ENCODE results near the gene EMC8. TPM values are rescaled to one million over a fixed set of nuclear protein-coding genes. Genes with fewer than 3 reads are reported as not detected.

EMC8 gene
- total RNA-seq, 1 donor from 2014 or later: 26.3 TPM

DNA sequence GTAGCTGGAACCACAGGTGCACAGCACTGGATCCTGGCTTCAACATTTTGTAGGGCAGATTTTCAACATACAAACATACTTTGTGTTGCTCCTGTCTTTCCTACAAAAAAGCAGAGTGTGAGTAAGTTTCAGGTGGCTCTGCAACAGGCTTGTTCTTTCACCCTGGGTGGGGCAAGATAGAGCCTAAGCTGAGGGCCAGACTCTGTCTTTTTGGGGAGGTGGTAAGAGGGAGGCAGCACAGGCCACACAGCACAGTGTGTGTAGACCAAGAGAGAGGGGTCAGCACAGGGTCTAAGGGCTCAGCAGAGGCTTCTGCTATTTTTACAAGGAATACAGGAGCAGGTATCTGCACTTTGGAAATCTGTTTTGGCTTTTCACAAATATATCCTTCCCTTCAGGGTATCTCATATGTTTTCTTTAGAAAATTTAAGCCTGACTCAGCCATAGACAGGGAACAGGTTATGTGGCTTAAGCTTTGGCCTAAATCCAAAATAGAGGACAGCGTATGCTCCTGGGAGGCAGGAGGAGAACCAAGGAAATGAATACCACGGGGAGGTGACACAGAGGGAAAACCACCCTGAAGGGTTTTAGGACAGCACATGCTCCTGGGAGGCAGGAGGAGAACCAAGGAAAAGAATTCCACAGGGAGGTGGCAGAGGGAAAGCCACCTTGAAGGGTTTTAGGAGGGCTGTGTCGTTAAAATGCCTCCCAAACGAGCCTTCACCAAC lies 21.6 kb downstream of the EMC8 start:
- no peak overlapping the region for H3K4me3 ChIP-seq (ENCODE audit: low read depth, low read length)
- no peak for FAIRE-seq
- H3K36me3 ChIP-seq (ENCODE audit: control insufficient read depth, insufficient read depth, low read length): peaks cover 11% of the 10 kb centered on the region
- peak; percentile 91 for DNase-seq (ENCODE audit: low read depth)
- no peaks in the 10 kb centered on the region for H3K27me3 ChIP-seq (ENCODE audit: control insufficient read depth, insufficient read depth, low read length)
- TF ChIP-seq, protein P1, sequence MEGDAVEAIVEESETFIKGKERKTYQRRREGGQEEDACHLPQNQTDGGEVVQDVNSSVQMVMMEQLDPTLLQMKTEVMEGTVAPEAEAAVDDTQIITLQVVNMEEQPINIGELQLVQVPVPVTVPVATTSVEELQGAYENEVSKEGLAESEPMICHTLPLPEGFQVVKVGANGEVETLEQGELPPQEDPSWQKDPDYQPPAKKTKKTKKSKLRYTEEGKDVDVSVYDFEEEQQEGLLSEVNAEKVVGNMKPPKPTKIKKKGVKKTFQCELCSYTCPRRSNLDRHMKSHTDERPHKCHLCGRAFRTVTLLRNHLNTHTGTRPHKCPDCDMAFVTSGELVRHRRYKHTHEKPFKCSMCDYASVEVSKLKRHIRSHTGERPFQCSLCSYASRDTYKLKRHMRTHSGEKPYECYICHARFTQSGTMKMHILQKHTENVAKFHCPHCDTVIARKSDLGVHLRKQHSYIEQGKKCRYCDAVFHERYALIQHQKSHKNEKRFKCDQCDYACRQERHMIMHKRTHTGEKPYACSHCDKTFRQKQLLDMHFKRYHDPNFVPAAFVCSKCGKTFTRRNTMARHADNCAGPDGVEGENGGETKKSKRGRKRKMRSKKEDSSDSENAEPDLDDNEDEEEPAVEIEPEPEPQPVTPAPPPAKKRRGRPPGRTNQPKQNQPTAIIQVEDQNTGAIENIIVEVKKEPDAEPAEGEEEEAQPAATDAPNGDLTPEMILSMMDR (IDR thresholded peaks at IDR 0.05; ENCODE audit: insufficient read depth, low read length, severe bottlenecking): no peak

DNA sequence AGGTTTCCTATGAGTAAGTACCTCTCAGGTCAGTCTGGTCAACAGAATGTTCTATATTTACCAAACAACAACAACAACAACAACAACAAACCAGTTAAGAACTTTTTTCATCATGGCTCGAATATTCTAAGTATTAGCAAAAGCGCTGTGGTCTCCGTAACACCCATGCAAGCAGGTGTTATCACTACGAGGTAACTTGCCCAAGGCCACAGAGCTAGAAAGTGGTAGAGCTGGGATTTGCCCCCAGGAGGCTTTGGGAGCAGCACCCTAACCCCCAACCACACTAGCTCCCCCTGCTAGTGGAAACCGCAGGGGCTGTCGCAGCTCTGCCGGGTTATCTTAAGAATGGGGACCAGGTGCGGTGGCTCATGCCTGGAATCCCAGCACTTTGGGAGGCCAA lies 24.5 kb downstream of the EMC8 start:
- Histone ChIP-seq H3K27me3 (ENCODE audit: control insufficient read depth, insufficient read depth, low read length) (no peaks in the 10 kb centered on the region), H3K36me3 (ENCODE audit: control insufficient read depth, insufficient read depth, low read length) (peaks cover 3% of the 10 kb centered on the region), H3K4me3 (ENCODE audit: low read depth, low read length) (no peak overlapping the region)
- FAIRE-seq (no peak), DNase-seq (ENCODE audit: low read depth) (no peak)
- TF ChIP-seq, protein P1 (IDR thresholded peaks at IDR 0.05; ENCODE audit: insufficient read depth, low read length, severe bottlenecking): no peak

DNA sequence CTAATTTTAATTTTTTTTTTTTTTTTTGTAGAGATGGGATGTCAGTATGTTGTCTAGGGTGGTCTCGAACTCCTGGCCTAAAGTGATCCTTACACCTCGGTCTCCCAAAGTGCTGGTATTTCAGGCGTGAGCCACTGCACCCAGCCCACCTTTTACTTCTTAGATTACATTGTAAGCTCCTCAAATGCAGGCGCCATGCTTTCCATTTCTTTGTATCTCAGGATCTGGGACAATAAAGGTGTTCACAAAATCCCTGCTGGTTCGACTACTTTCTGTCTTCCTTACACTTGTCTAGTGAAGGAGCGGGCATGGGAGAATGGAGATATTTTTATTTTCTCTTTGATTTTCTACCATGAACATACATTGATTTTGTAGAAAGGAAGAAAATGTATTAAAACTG lies 25.2 kb downstream of the EMC8 start:
- H3K36me3 ChIP-seq (ENCODE audit: control insufficient read depth, insufficient read depth, low read length): peaks cover 3% of the 10 kb centered on the region
- H3K4me3 ChIP-seq (ENCODE audit: low read depth, low read length): no peak overlapping the region
- FAIRE-seq (no peak), DNase-seq (ENCODE audit: low read depth) (no peak)
- TF ChIP-seq, protein P1 (IDR thresholded peaks at IDR 0.05; ENCODE audit: insufficient read depth, low read length, severe bottlenecking): no peak
- H3K27me3 ChIP-seq (ENCODE audit: control insufficient read depth, insufficient read depth, low read length): no peaks in the 10 kb centered on the region

DNA sequence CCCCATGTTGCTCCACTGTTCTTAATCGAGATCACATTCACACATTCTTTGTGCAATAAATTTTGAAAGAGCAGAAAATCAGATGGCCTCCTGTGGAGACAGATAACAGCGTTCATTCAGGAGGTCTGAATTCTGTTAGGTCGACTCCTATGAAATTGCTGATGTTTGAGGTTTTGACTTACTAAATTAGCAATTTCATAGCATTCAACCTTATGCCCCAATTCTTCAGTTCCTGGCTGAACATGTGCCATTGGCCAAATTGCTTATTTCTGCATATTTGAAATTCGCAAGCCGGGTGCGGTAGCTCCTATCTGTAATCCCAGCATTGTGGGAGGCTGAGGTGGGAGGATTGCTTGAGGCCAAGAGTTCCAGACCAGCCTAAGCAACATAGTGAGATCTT lies 26.3 kb downstream of the EMC8 start:
- FAIRE-seq: no peak
- Histone ChIP-seq H3K4me3 (ENCODE audit: low read depth, low read length) (no peak overlapping the region), H3K27me3 (ENCODE audit: control insufficient read depth, insufficient read depth, low read length) (no peaks in the 10 kb centered on the region), H3K36me3 (ENCODE audit: control insufficient read depth, insufficient read depth, low read length) (peaks cover under 1% of the 10 kb centered on the region)
- DNase-seq (ENCODE audit: low read depth): no peak
- TF ChIP-seq, protein P1 (IDR thresholded peaks at IDR 0.05; ENCODE audit: insufficient read depth, low read length, severe bottlenecking): no peak

DNA sequence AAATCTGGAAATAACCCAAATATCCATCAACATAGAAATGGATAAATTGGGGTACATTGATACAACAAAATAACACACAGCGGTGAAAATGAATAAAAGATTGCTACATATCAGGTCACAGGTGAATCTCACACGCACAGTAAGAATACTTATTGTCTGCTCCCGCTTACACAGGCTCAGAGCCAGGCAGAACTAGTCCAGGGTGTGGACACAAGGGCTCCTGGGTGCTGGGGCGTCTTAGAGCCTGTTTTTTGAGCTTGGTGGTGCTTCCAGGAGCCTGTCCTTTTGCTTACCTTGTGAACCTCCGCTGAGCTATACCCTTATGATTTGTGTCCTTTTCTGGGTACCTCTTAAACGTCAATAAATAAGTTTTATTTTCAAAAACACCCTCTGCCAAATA lies 28.6 kb downstream of the EMC8 start:
- FAIRE-seq: no peak
- no peaks in the 10 kb centered on the region for H3K27me3 ChIP-seq (ENCODE audit: control insufficient read depth, insufficient read depth, low read length)
- H3K4me3 ChIP-seq (ENCODE audit: low read depth, low read length): no peak overlapping the region
- H3K36me3 ChIP-seq (ENCODE audit: control insufficient read depth, insufficient read depth, low read length): no peaks in the 10 kb centered on the region
- TF ChIP-seq, protein P1 (IDR thresholded peaks at IDR 0.05; ENCODE audit: insufficient read depth, low read length, severe bottlenecking): no peak
- no peak for DNase-seq (ENCODE audit: low read depth)

DNA sequence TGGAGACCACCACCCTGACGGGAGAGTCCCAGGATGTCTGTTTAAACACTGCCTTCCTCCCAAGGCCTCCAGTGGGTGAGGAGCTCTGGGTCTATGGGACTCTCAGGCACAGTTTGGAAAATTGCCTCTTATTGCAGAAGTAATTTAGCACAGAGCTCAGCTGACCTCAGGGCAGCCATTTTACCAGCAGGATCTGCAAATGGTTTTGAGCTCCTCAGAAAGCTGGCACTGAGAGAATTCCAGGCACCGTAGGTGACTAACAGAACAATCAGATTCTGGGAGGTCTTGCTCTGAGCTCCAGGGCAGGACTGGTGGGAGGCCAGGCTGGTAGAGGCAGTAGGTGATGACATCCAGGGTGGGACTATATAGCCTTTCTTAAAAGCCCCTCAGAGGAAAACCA lies 31.1 kb downstream of the EMC8 start:
- H3K4me3 ChIP-seq (ENCODE audit: low read depth, low read length): no peak overlapping the region
- no peaks in the 10 kb centered on the region for H3K27me3 ChIP-seq (ENCODE audit: control insufficient read depth, insufficient read depth, low read length)
- H3K36me3 ChIP-seq (ENCODE audit: control insufficient read depth, insufficient read depth, low read length): no peaks in the 10 kb centered on the region
- FAIRE-seq (no peak), DNase-seq (ENCODE audit: low read depth) (no peak)
- TF ChIP-seq, protein P1 (IDR thresholded peaks at IDR 0.05; ENCODE audit: insufficient read depth, low read length, severe bottlenecking): no peak
